Mammary epithelial cell (primary cell): ENCODE data around the gene ORAI2.
"Not testable (repeated sequence)": the region's sequence is repeated elsewhere in the genome, so short reads cannot be mapped to it uniquely, and the experiment has no call there.

Source experiments
- EZH2 ChIP-seq: IDR thresholded peaks from 2 replicates; pipeline ENCODE4 v1.6.1; 2012; ENCODE audit warnings: low read length, inconsistent platforms, borderline replicate concordance
- TF ChIP-seq, protein P1 (sequence below), 2 donors: IDR thresholded peaks in 1 of 2; conservative IDR thresholded peaks in 1 of 2; 2 replicates each; pipeline ENCODE4 v1.5.1; 2011 to 2012; ENCODE audit warnings: inconsistent platforms in 2 of 2, low read length in 2 of 2, mild to moderate bottlenecking in 2 of 2, control low read depth in 1 of 2, low read depth in 1 of 2; ENCODE audit not compliant: insufficient read depth in 1 of 2; ENCODE audit errors: extremely low read depth in 1 of 2

DNA sequence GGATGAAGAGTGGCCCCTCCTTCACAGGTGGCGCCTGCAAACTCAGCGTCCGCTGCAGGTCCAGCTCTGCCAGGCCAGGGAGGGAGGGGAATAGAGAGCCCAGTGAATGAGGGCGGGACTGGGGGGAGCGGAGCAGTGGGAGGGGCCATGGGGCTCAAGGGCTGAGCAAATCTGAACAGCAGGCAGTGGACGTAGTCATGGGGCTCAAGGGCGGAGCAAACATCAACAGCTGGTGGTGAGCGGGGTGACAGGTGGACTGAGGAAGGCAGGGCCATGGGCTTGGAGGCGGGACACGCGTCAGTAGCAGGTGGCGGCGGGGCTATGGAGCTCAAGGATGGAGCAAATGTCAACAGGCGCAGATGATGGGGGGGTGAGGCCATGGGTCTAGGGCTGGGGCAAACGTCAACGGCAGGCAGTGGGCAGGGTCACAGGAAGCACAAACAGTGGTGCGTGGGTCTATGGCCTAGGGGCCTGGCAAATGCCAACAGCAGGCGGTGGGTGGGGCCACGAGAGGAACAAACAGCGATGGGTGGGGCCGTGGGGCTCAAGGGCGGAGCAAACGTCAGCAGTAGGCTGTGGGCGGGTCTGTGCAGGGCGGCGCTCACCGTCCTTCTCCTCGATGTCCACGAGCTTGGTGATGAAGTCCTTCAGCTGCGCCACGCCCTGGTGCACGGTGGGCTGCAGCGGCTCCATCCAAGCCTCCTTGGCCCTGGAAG lies 60.0 kb downstream of the ORAI2 start:
- not testable (repeated sequence) for TF ChIP-seq EZH2
- TF ChIP-seq, protein P1, sequence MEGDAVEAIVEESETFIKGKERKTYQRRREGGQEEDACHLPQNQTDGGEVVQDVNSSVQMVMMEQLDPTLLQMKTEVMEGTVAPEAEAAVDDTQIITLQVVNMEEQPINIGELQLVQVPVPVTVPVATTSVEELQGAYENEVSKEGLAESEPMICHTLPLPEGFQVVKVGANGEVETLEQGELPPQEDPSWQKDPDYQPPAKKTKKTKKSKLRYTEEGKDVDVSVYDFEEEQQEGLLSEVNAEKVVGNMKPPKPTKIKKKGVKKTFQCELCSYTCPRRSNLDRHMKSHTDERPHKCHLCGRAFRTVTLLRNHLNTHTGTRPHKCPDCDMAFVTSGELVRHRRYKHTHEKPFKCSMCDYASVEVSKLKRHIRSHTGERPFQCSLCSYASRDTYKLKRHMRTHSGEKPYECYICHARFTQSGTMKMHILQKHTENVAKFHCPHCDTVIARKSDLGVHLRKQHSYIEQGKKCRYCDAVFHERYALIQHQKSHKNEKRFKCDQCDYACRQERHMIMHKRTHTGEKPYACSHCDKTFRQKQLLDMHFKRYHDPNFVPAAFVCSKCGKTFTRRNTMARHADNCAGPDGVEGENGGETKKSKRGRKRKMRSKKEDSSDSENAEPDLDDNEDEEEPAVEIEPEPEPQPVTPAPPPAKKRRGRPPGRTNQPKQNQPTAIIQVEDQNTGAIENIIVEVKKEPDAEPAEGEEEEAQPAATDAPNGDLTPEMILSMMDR (conservative IDR thresholded peaks at IDR 0.05 in 1 of 2, IDR thresholded peaks at IDR 0.05 in 1 of 2; ENCODE audit: extremely low read depth in 1 of 2, insufficient read depth in 1 of 2, low read depth in 1 of 2, low read length in 2 of 2): not testable (repeated sequence)
